HepG2 (cell line): ENCODE data around the gene BLOC1S1. TPM values are rescaled to one million over a fixed set of nuclear protein-coding genes. Genes with fewer than 3 reads are reported as not detected.
A peak's percentile ranks its signal among the peaks of the same experiment; 100 is the strongest.

Source experiments
- ATAC-seq: fragments of 200-7000 bp; cut with Tn5 transposase; 3 replicates; pipeline ENCODE4 v1.9.1; 2020; ENCODE audit warnings: mild to moderate bottlenecking, moderate library complexity
- BruUV-seq: library from RNA; stranded (reverse); fragments of 400-500 nt; replicated peaks from 2 replicates; lab custom pipeline; 2021; lab: Mats Ljungman, UMichigan
- CTCF ChIA-PET: fragments of 300-600 bp; formaldehyde crosslinking; extraction: SDS; loops from one replicate; lab custom pipeline; 2021; ENCODE audit warnings: low total read pairs, inconsistent platforms, low intra/inter-chr PET ratio; lab: Yijun Ruan, JAX
- POLR2A ChIA-PET: fragments of 350-600 bp; sonication (Branson Sonifier 250); formaldehyde crosslinking; loops from one replicate; lab custom pipeline; 2020; ENCODE audit warnings: antibody characterized with exemption, inconsistent platforms; lab: Yijun Ruan, JAX
- DNase-seq: peaks from one replicate; pipeline ENCODE4 v3.0.0-alpha.2; 2015; ENCODE audit warnings: low spot score
- FAIRE-seq: peaks from 3 replicates; lab custom pipeline; 2011; peaks lifted over from hg19 to GRCh38; lab: Jason Lieb, UNC
- H2AFZ ChIP-seq: one replicate; pipeline ENCODE4 v1.6.1; 2011; ENCODE audit warnings: low read length, inconsistent platforms
- H3K27ac ChIP-seq: fragments of 300-600 bp; 3 replicates; pipeline ENCODE4 v1.8.0; 2011; ENCODE audit warnings: mixed run types, mild to moderate bottlenecking, mixed read lengths, low read length, inconsistent platforms; ENCODE audit not compliant: insufficient read depth; ENCODE audit errors: extremely low read length
- H3K27me3 ChIP-seq, 2 experiments: fragments of 200-600 bp in 1 of 2; 2 replicates in 1 of 2; 3 replicates in 1 of 2; pipeline versions ENCODE4 v1.6.0 to v1.8.0; 2011; ENCODE audit warnings: low read length in 2 of 2, mild to moderate bottlenecking in 2 of 2, moderate library complexity in 2 of 2, inconsistent platforms in 1 of 2; ENCODE audit not compliant: insufficient read depth in 2 of 2, control insufficient read depth in 1 of 2
- H3K36me3 ChIP-seq, 2 experiments: fragments of 200-600 bp in 1 of 2; replicated peaks in 1 of 2; 2 replicates in 1 of 2; 3 replicates in 1 of 2; pipeline versions ENCODE4 v1.5.1 to v1.8.0; 2011; ENCODE audit warnings: low read length in 2 of 2, inconsistent platforms in 1 of 2; ENCODE audit not compliant: insufficient read depth in 2 of 2, control insufficient read depth in 1 of 2
- H3K4me1 ChIP-seq: 2 replicates; pipeline ENCODE4 v1.5.1; 2012; ENCODE audit warnings: low read length, inconsistent platforms; ENCODE audit not compliant: insufficient read depth
- H3K4me2 ChIP-seq: 2 replicates; pipeline ENCODE4 v1.6.0; 2011; ENCODE audit warnings: low read depth, low read length, inconsistent platforms
- H3K4me3 ChIP-seq, 3 experiments: fragments of 200-600 bp in 1 of 3; sonication (generic), shearing (Covaris generic) in 1 of 3; replicated peaks in 1 of 3; 2 replicates each; pipeline ENCODE4 v1.5.1; 2011 to 2016; ENCODE audit warnings: low read length in 3 of 3, inconsistent platforms in 2 of 3, low read depth in 2 of 3, mild to moderate bottlenecking in 2 of 3, control low read depth in 1 of 3, mixed read lengths in 1 of 3; ENCODE audit not compliant: insufficient read depth in 1 of 3
- H3K79me2 ChIP-seq: one replicate; pipeline ENCODE4 v1.6.1; 2011; ENCODE audit warnings: low read length, inconsistent platforms; ENCODE audit not compliant: insufficient read depth
- H3K9ac ChIP-seq: 2 replicates; pipeline ENCODE4 v1.6.0; 2011; ENCODE audit warnings: mild to moderate bottlenecking, low read depth, low read length, inconsistent platforms; ENCODE audit not compliant: insufficient read depth
- H3K9me3 ChIP-seq: 2 replicates; pipeline ENCODE4 v1.5.1; 2012; ENCODE audit warnings: mild to moderate bottlenecking, low read length
- H4K20me1 ChIP-seq: 2 replicates; pipeline ENCODE4 v1.6.0; 2011; ENCODE audit warnings: inconsistent platforms, mild to moderate bottlenecking, low read length, moderate library complexity; ENCODE audit not compliant: insufficient read depth
- ARID5B ChIP-seq: IDR thresholded peaks from 2 replicates; pipeline ENCODE4 v1.4.0; 2020; ENCODE audit warnings: mild to moderate bottlenecking, missing genetic modification reagents
- ATF3 ChIP-seq: sonication (generic); formaldehyde crosslinking; IDR thresholded peaks from 2 replicates; pipeline ENCODE4 v1.4.0; 2020; ENCODE audit warnings: missing genetic modification reagents
- HINFP ChIP-seq: sonication (generic); formaldehyde crosslinking; IDR thresholded peaks from 2 replicates; pipeline ENCODE4 v1.4.0; 2020; ENCODE audit warnings: low read depth, mild to moderate bottlenecking, missing genetic modification reagents
- HMGXB4 ChIP-seq, 2 experiments: sonication (generic) in 1 of 2; formaldehyde crosslinking in 1 of 2; IDR thresholded peaks; 2 replicates each; pipeline versions ENCODE4 v1.4.0 to v1.6.1; 2018 to 2020; ENCODE audit warnings: missing genetic modification reagents in 2 of 2, borderline replicate concordance in 1 of 2, low read depth in 1 of 2, mild to moderate bottlenecking in 1 of 2, missing biosample characterization in 1 of 2
- SIN3A ChIP-seq: IDR thresholded peaks from 2 replicates; pipeline ENCODE4 v1.6.1; 2011; ENCODE audit warnings: low read depth, mild to moderate bottlenecking, control low read depth, low read length, borderline replicate concordance
- TEAD3 ChIP-seq: optimal IDR thresholded peaks from 2 replicates; pipeline ENCODE3; 2016; ENCODE audit warnings: borderline replicate concordance
- TRIM24 ChIP-seq: sonication (generic); formaldehyde crosslinking; IDR thresholded peaks from 2 replicates; pipeline ENCODE4 v1.8.0; 2022; ENCODE audit warnings: mild to moderate bottlenecking, missing genetic modification reagents
- ZNF350 ChIP-seq: sonication (generic); formaldehyde crosslinking; IDR thresholded peaks from 2 replicates; pipeline ENCODE4 v1.4.0; 2020; ENCODE audit warnings: mild to moderate bottlenecking, low read depth, missing genetic modification reagents, borderline replicate concordance
- ZNF451 ChIP-seq: sonication (generic); formaldehyde crosslinking; IDR thresholded peaks from 2 replicates; pipeline ENCODE4 v1.5.0; 2020; ENCODE audit warnings: mild to moderate bottlenecking, missing genetic modification reagents
- ZNF552 ChIP-seq: sonication (generic); formaldehyde crosslinking; IDR thresholded peaks from 2 replicates; pipeline ENCODE4 v1.9.0; 2022; ENCODE audit warnings: missing genetic modification reagents, mild to moderate bottlenecking, borderline replicate concordance
- ZNF761 ChIP-seq: sonication (generic); formaldehyde crosslinking; conservative IDR thresholded peaks from 2 replicates; pipeline ENCODE4 v1.4.0; 2020; ENCODE audit warnings: mild to moderate bottlenecking, missing genetic modification reagents
- ZNF841 ChIP-seq: sonication (generic); formaldehyde crosslinking; IDR thresholded peaks from 2 replicates; pipeline ENCODE4 v1.8.1; 2023; ENCODE audit warnings: missing genetic modification reagents, borderline replicate concordance
- WGBS: methylation state at CpG from one replicate; pipeline ENCODE4 v1.1.6; 2017; ENCODE audit warnings: low lambda C conversion rate; 5-methylcytosine and 5-hydroxymethylcytosine counted together
- in situ Hi-C: cut with HindIII; loops from 2 replicates; pipeline ENCODE4 v1.10.0; 2017; ENCODE audit warnings: low pct_unique_long_range_greater_than_20kb; ENCODE audit not compliant: extremely low pct_ligation_motif_present
- intact Hi-C: fragments of 100-400 bp; cut with micrococcal nuclease; formaldehyde crosslinking; loops from one replicate; pipeline ENCODE4 v1.10.0; 2022; ENCODE audit not compliant: unreplicated experiment
- polyA plus RNA-seq, 8 experiments: library from polyadenylated mRNA; depleted of rRNA in 3 of 8; stranded (reverse) in 7 of 8; unstranded in 1 of 8; fragments of >200 nt; fragmentation: Illumina TruSeq in 4 of 8; extraction: Trizol in 4 of 8; gene quantifications; 2 replicates each; pipeline versions ENCODE4 v1.2.1 to v1.2.3, GENCODE V29; 2011 to 2016; ENCODE audit warnings: low read depth in 4 of 8, missing spikeins in 1 of 8, mixed read lengths in 1 of 8; ENCODE audit not compliant: insufficient read depth in 1 of 8
- total RNA-seq, 5 experiments: library from RNA; depleted of rRNA; stranded (reverse); fragments of >200 nt; fragmentation: Illumina TruSeq; extraction: Trizol; gene quantifications; 2 replicates each; pipeline ENCODE4 v1.2.3, GENCODE V29; 2016; ENCODE audit warnings: low read depth in 1 of 5

BLOC1S1 gene
- total and polyA plus RNA-seq, 2 of the 13 experiments (the other 11 are each of a cell fraction or from before 2014, with no cell fraction given), result 55.1 to 95.3 TPM

- WGBS, result 90% methylated on average over 2 of the region's 9 CpGs
- CTCF ChIA-PET, result interaction anchor here (1.0 to 2.5 kb wide), 4 partner anchors 16 to 61 kb away, joined by 4 to 13 read pairs (median 6); a partner anchor contains a TSS
- Histone ChIP-seq H3K4me3 (peak overlapping the region in 2 of 3 experiments; percentile 15 to 46; a peak in 1 of 6 replicates), H3K79me2 (no peaks in the 10 kb centered on the region), H2AFZ (no peak overlapping the region), H3K9ac (no peak overlapping the region), H3K4me1 (peaks cover 81% of the 10 kb centered on the region), H3K36me3 (peaks cover 6 to 16% of the 10 kb centered on the region in 2 experiments), H3K27me3 (no peaks in the 10 kb centered on the region), H3K9me3 (no peaks in the 10 kb centered on the region), H3K27ac (peak overlapping the region; percentile 59), H4K20me1 (0 out of 2 replicates have a peak, but pooled peaks cover 2% of the 10 kb centered on the region), H3K4me2 (peak overlapping the region; percentile 62)
- POLR2A ChIA-PET, result interaction anchor here (0.6 to 5.3 kb wide), 11 partner anchors 8 to 289 kb away, joined by 3 to 38 read pairs (median 5); partner anchors contain the start of genes CD63, DNAJC14, PYM1 and RAB5B
- ATAC-seq (peak; percentile 80), FAIRE-seq (peak; percentile 51), DNase-seq (peak; percentile 55)
- TSS peak; percentile 13 for BruUV-seq
- in situ Hi-C loops (no loop called here), intact Hi-C loops (loop anchor here (1.0 to 5.0 kb wide), 5 partner anchors 14 to 534 kb away; partner anchors contain the start of gene ITGA7)
- TF ChIP-seq ARID5B (CRISPR knock-in tag) (no peak), TEAD3 (CRISPR knock-in tag) (peak; percentile 69), SIN3A (no peak), HMGXB4 (CRISPR knock-in tag; IDR thresholded peaks at IDR 0.05; ENCODE audit: borderline replicate concordance in 1 of 2, low read depth in 1 of 2) (peak in 1 of 2 experiments; percentile 41; a peak in 2 of 4 replicates), ZNF841 (no peak), ZNF350 (CRISPR knock-in tag) (0 out of 2 replicates have a peak, but pooled peaks have one; percentile 1), ZNF761 (CRISPR knock-in tag) (no peak), HINFP (CRISPR knock-in tag) (no peak), TRIM24 (no peak), ZNF451 (CRISPR knock-in tag) (no peak), ZNF552 (CRISPR knock-in tag) (no peak), ATF3 (CRISPR knock-in tag) (no peak)
Observed at GRCh38 chr12:55720894-55721444, 5.1 kb downstream of the BLOC1S1 start.
